GM21529 (cell line): Measurements from ENCODE around the gene SZT2.

Source experiments
- ATAC-seq: cut with Tn5 transposase; IDR thresholded peaks from one replicate; pipeline ENCODE4 v1.9.1; 2021; ENCODE audit not compliant: unreplicated experiment

Gene SZT2

DNA sequence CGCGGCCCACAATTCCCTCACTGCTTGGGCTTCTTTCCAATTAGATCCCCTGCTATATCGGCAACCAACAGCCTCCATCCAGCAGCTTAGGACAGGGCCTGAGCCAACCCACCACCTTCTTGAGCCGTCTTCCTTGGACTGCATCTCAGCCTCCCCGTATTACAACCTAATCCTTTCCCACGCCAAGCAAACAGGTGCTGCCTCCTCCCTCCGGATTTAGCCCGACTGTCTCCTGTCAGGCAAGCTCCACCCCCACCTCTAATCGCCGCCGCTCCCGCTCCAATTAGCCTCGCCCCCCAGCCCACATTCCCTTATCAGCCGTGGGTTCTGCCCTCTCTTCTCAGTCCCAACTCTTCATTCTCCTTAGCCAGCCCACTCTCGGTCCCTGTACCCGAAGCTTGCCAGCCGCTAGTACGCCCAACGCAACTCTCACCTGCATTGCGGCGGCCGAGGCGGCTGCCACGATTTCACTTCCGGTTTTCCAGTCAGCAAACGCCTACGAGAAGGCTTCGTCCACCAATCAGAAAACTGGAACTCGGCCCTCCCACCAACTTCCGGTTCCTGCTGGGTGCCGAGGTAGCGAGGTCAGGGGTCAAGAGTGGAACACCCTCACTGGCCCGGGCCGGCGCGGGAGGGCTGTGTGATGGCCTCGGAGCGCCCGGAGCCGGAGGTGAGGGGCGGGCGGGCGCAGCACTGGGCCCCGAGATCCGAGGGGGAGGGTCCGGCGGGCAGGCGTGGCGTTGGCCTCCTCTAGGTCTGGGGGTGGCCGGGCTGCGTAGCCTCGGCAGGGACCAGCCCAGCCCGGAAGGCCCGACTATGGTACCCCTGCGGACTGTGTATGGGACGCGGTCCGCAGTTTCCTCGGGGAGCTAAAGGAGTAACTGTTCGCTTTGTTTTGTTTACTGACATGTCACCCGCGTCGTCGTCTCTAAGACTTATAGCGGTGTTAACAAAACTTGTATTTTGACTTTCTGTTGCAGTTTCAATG, at the start of gene SZT2, which contains the start of gene MED8:
SZT2 (plus strand) TSS at position 574 of the 988 bp plus-strand sequence; CDS start at position 644, 70 bp downstream.
MED8 (minus strand) TSS at position 475 of the 988 bp plus-strand sequence; CDS start at position 439, 36 bp downstream.
- peak; percentile 95 for ATAC-seq

DNA sequence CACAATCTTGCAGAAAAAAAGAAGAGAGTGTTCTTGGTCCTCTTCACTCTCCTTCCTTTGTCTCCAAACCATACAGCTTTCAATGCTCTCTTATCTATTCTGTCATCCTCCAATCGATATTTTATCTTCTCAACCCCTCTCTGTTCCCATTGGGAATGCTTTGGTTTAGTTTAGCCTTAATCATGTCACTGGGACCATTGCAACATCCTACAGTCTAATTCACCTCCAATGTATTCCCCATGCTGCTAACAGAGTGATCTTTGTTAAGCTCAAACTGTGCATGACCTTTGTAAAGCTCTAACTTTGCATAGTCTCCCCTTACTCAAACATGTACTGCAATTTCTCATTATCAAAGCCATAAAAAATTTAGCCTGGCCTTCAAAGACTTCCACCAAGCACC, 49.1 kb upstream of the SZT2 start:
- ATAC-seq: no peak

GRCh38 chr1:43344267-43344850, 45.3 kb upstream of the SZT2 start:
- ATAC-seq: no peak

DNA sequence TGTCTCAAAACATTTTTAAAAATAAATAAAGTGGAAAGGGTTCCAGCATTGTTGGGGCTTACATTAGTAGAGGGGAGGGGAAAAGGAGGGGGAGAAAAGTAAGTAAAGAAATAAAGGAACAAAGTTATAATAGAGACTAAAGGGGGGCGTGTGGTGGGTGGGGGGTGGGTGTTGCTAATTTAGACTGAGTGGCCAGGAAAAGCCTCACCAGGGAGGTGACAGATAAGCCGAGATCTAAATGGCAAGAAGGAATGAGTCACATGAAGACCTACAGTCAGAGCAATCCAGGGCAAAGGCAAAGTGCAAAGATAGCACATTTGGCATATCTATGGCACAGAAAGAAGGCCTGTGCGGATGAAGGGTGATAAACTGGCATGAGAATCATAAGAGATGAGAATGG, 44.6 kb upstream of the SZT2 start:
- ATAC-seq: no peak

GRCh38 chr1:43346636-43347035, 43.1 kb upstream of the SZT2 start:
- no peak for ATAC-seq

GRCh38 chr1:43348343-43348808, 41.3 kb upstream of the SZT2 start:
- ATAC-seq: no peak

- ATAC-seq: no peak
These were observed 40.7 kb upstream of the SZT2 start for GRCh38 chr1:43348809-43349593.

- no peak for ATAC-seq
These were observed 39.9 kb upstream of the SZT2 start for GRCh38 chr1:43349594-43350306.

- no peak for ATAC-seq
These were observed 38.7 kb upstream of the SZT2 start for GRCh38 chr1:43350976-43351375.

DNA sequence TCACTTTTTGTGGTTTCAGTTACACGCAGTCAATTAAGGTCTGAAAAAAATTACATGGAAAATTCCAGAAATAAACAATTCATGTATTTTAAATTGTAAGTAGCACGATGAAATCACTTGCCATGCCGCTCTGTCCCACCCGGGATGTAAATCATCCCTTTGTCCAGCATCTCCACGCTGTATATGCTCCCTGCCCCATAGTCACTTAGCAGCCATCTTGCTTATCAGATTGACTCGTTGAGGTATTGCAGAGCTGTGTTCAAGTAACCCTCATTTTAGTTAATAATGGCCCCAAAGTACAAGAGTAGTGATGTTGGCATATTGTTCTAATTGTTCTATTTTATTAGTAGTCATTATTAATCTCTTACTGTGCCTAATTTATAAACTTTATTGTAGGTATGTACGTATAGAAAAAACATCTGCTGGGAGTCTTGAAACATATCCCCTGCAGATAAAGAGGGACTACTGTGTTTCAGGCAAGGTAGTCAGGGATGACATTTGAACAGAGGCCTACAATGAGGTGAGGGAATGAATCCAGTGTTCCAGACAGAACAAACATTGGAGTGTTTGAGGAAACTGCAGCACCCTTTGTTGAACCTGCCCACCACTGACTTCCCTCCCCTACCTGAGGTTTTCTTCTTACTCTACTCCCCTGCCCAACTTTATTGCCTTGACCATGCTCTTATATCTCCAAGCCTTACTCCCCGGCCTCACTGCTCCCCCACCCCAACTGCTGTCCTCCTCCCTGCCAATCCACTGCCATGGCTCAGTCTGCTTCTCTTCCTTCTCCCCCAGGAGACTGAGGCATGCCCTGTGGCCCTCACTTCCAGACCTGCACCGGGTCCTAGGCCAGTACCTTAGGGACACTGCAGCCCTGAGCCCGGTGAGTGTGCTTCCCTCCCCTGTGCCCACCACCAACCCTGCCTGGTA, 38.0 kb upstream of the SZT2 start:
- ATAC-seq: no peak

GRCh38 chr1:43352351-43352705, 37.4 kb upstream of the SZT2 start:
- no peak for ATAC-seq

GRCh38 chr1:43352881-43353280, 36.8 kb upstream of the SZT2 start:
- ATAC-seq: no peak

DNA sequence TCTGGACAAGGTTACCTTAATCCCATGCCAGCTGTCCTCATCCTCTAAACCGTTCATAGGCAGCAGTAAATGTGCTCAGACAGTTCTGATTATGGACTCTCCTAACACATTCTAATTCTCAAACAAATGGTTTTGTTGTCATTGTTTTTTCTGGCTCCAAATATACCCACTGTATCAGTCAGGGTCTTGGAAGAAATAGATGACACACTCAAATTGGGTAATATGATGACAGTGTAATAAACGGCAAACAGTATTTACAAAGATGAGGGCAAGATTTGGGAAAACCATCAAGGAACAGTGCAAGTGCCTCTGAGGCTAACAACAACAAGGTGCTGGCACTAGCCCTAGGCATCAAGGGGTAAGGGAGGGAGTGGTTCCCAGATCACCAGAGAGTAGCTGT, 35.2 kb upstream of the SZT2 start:
- ATAC-seq: no peak

GRCh38 chr1:43354936-43355335, 34.8 kb upstream of the SZT2 start:
- no peak for ATAC-seq

GRCh38 chr1:43357251-43357650, 32.4 kb upstream of the SZT2 start:
- no peak for ATAC-seq

DNA sequence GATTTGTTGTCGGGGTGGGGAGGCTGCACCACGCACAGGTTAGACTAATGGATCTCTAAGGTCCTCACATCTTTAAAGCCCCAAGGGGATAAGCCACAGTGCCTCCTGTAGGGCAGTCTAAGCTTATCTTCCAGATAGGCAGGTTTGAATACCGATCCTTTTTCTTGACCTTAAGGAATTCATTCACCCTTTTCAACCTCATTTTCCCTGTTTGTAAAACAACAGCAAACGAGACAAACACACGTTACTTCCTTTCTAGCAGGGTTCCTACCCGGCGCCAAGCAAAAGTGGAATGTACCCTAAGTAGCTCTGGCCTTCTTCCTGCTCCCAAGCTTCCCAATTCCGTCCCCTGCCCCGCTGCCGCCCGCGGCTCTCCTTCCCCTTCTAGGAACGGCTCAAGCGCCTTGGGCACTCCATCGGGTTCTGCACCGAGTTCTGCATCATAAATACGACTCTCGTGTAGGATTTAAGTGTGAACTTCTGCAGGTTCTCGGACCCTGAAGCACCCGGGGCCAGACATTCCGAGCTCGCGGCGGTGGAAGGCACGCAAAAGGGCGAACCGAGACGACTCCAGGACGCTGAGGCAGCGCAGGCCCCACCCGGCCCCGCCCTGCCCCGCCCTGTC, 31.5 kb upstream of the SZT2 start:
- no peak for ATAC-seq

DNA sequence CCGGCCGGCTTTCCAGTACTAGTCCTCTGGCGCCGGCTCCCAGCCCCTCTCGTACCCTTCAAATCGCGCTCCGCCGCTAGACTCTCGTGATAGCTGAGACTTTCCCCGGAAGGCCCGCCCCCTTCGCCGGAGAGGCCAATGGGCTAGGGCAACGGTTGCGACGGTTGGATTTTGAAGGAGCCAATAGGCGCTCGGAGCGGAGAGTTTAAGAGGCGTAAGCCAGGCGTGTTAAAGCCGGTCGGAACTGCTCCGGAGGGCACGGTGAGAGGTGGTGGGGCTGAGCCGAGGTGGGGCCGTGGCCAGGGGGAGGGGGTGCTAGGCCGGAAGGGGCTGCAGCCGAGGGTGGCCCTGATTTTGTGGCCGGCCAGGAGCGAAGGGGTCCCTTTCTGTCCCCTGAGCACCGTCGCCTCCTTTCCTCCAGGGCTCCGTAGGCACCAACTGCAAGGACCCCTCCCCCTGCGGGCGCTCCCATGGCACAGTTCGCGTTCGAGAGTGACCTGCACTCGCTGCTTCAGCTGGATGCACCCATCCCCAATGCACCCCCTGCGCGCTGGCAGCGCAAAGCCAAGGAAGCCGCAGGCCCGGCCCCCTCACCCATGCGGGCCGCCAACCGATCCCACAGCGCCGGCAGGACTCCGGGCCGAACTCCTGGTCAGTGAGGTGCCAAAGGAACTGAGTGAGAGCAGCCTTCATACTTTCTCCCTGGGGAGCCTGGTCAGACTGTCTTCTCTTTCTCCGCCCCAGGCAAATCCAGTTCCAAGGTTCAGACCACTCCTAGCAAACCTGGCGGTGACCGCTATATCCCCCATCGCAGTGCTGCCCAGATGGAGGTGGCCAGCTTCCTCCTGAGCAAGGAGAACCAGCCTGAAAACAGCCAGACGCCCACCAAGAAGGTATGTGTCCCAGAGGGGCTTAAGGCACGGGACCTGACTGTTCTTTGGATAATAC, 30.7 kb upstream of the SZT2 start, which contains the start of gene CDC20:
CDC20 (plus strand) TSS at position 236 of the 948 bp plus-strand sequence; CDS start at position 471, 235 bp downstream.
- ATAC-seq: peak; percentile 97

DNA sequence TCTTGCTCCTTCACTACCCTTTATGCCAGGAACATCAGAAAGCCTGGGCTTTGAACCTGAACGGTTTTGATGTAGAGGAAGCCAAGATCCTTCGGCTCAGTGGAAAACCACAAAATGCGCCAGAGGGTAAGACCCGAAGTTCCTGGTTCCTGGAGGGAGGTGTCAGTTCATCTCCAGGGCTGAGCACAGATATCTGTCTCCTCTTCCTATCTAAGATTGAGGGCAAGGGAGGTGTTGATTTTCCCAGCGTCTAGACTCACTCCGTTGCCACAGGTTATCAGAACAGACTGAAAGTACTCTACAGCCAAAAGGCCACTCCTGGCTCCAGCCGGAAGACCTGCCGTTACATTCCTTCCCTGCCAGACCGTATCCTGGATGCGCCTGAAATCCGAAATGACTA, 30.0 kb upstream of the SZT2 start:
- no peak for ATAC-seq
